ENCODE data around the gene ACACB. TPM values are rescaled to one million over a fixed set of nuclear protein-coding genes. Genes with fewer than 3 reads are reported as not detected.

Gene ACACB
- total RNA-seq, 1 donor, result 6.4 TPM

GRCh38 chr12:109147954-109148353 lies 31.6 kb downstream of the ACACB start:
- no peaks in the 10 kb centered on the region for H3K9me3 ChIP-seq (ENCODE audit: low read depth, low read length)
- H3K4me1 ChIP-seq (ENCODE audit: insufficient read depth, low read length), result no peaks in the 10 kb centered on the region
- no peaks in the 10 kb centered on the region for H3K27me3 ChIP-seq (ENCODE audit: insufficient read depth, low read length)
- no peak overlapping the region for H3K4me3 ChIP-seq (ENCODE audit: low read length)

GRCh38 chr12:109150124-109150640 lies 33.8 kb downstream of the ACACB start:
- Histone ChIP-seq H3K4me1 (ENCODE audit: insufficient read depth, low read length) (peaks cover 11% of the 10 kb centered on the region), H3K27me3 (ENCODE audit: insufficient read depth, low read length) (no peaks in the 10 kb centered on the region), H3K9me3 (ENCODE audit: low read depth, low read length) (no peaks in the 10 kb centered on the region), H3K4me3 (ENCODE audit: low read length) (no peak overlapping the region)

- no peaks in the 10 kb centered on the region for H3K9me3 ChIP-seq (ENCODE audit: low read depth, low read length)
- H3K4me1 ChIP-seq (ENCODE audit: insufficient read depth, low read length), result peaks cover 16% of the 10 kb centered on the region
- no peaks in the 10 kb centered on the region for H3K27me3 ChIP-seq (ENCODE audit: insufficient read depth, low read length)
- no peak overlapping the region for H3K4me3 ChIP-seq (ENCODE audit: low read length)
Measured at GRCh38 chr12:109151457-109151856, 35.1 kb downstream of the ACACB start.

- peaks cover 16% of the 10 kb centered on the region for H3K4me1 ChIP-seq (ENCODE audit: insufficient read depth, low read length)
- peak overlapping the region; percentile 6 for H3K4me3 ChIP-seq (ENCODE audit: low read length)
- H3K27me3 ChIP-seq (ENCODE audit: insufficient read depth, low read length), result no peaks in the 10 kb centered on the region
- H3K9me3 ChIP-seq (ENCODE audit: low read depth, low read length), result no peaks in the 10 kb centered on the region
Measured at GRCh38 chr12:109153821-109154441, 37.5 kb downstream of the ACACB start.

- no peaks in the 10 kb centered on the region for H3K9me3 ChIP-seq (ENCODE audit: low read depth, low read length)
- no peaks in the 10 kb centered on the region for H3K27me3 ChIP-seq (ENCODE audit: insufficient read depth, low read length)
- peaks cover 16% of the 10 kb centered on the region for H3K4me1 ChIP-seq (ENCODE audit: insufficient read depth, low read length)
- peak overlapping the region; percentile 64 for H3K4me3 ChIP-seq (ENCODE audit: low read length)
Measured at GRCh38 chr12:109154451-109155438, 38.4 kb downstream of the ACACB start.

GRCh38 chr12:109156036-109156435 lies 39.6 kb downstream of the ACACB start:
- Histone ChIP-seq H3K9me3 (ENCODE audit: low read depth, low read length) (no peaks in the 10 kb centered on the region), H3K4me1 (ENCODE audit: insufficient read depth, low read length) (peaks cover 16% of the 10 kb centered on the region), H3K4me3 (ENCODE audit: low read length) (no peak overlapping the region), H3K27me3 (ENCODE audit: insufficient read depth, low read length) (no peaks in the 10 kb centered on the region)

GRCh38 chr12:109156586-109156985 lies 40.2 kb downstream of the ACACB start:
- H3K27me3 ChIP-seq (ENCODE audit: insufficient read depth, low read length), result no peaks in the 10 kb centered on the region
- H3K9me3 ChIP-seq (ENCODE audit: low read depth, low read length), result no peaks in the 10 kb centered on the region
- H3K4me3 ChIP-seq (ENCODE audit: low read length), result no peak overlapping the region
- peaks cover 16% of the 10 kb centered on the region for H3K4me1 ChIP-seq (ENCODE audit: insufficient read depth, low read length)

- H3K4me1 ChIP-seq (ENCODE audit: insufficient read depth, low read length), result peaks cover 16% of the 10 kb centered on the region
Measured at GRCh38 chr12:109157986-109158385, 41.6 kb downstream of the ACACB start.

GRCh38 chr12:109160433-109160832 lies 44.0 kb downstream of the ACACB start:
- Histone ChIP-seq H3K27me3 (ENCODE audit: insufficient read depth, low read length) (no peaks in the 10 kb centered on the region), H3K4me3 (ENCODE audit: low read length) (no peak overlapping the region), H3K9me3 (ENCODE audit: low read depth, low read length) (no peaks in the 10 kb centered on the region), H3K4me1 (ENCODE audit: insufficient read depth, low read length) (peaks cover 3% of the 10 kb centered on the region)

More at GRCh38 chr12:109157986-109158385, 41.6 kb downstream of the ACACB start:
- Histone ChIP-seq H3K9me3 (ENCODE audit: low read depth, low read length) (no peaks in the 10 kb centered on the region), H3K4me3 (ENCODE audit: low read length) (no peak overlapping the region), H3K27me3 (ENCODE audit: insufficient read depth, low read length) (no peaks in the 10 kb centered on the region)

GRCh38 chr12:109160873-109161272 lies 44.5 kb downstream of the ACACB start:
- Histone ChIP-seq H3K9me3 (ENCODE audit: low read depth, low read length) (no peaks in the 10 kb centered on the region), H3K27me3 (ENCODE audit: insufficient read depth, low read length) (no peaks in the 10 kb centered on the region), H3K4me1 (ENCODE audit: insufficient read depth, low read length) (no peaks in the 10 kb centered on the region), H3K4me3 (ENCODE audit: low read length) (no peak overlapping the region)

GRCh38 chr12:109162551-109162950 lies 46.2 kb downstream of the ACACB start:
- no peaks in the 10 kb centered on the region for H3K27me3 ChIP-seq (ENCODE audit: insufficient read depth, low read length)
- no peaks in the 10 kb centered on the region for H3K9me3 ChIP-seq (ENCODE audit: low read depth, low read length)
- no peak overlapping the region for H3K4me3 ChIP-seq (ENCODE audit: low read length)
- no peaks in the 10 kb centered on the region for H3K4me1 ChIP-seq (ENCODE audit: insufficient read depth, low read length)

- Histone ChIP-seq H3K27me3 (ENCODE audit: insufficient read depth, low read length) (no peaks in the 10 kb centered on the region), H3K4me3 (ENCODE audit: low read length) (no peak overlapping the region), H3K4me1 (ENCODE audit: insufficient read depth, low read length) (no peaks in the 10 kb centered on the region), H3K9me3 (ENCODE audit: low read depth, low read length) (no peaks in the 10 kb centered on the region)
Measured at GRCh38 chr12:109163167-109163566, 46.8 kb downstream of the ACACB start.

- H3K27me3 ChIP-seq (ENCODE audit: insufficient read depth, low read length), result no peaks in the 10 kb centered on the region
Measured at GRCh38 chr12:109165599-109165998, 49.2 kb downstream of the ACACB start.

GRCh38 chr12:109166371-109166770 lies 50.0 kb downstream of the ACACB start:
- peaks cover 14% of the 10 kb centered on the region for H3K4me1 ChIP-seq (ENCODE audit: insufficient read depth, low read length)
- H3K27me3 ChIP-seq (ENCODE audit: insufficient read depth, low read length), result no peaks in the 10 kb centered on the region
- H3K4me3 ChIP-seq (ENCODE audit: low read length), result no peak overlapping the region
- no peaks in the 10 kb centered on the region for H3K9me3 ChIP-seq (ENCODE audit: low read depth, low read length)

More at GRCh38 chr12:109165599-109165998, 49.2 kb downstream of the ACACB start:
- Histone ChIP-seq H3K4me1 (ENCODE audit: insufficient read depth, low read length) (peaks cover 10% of the 10 kb centered on the region), H3K4me3 (ENCODE audit: low read length) (no peak overlapping the region), H3K9me3 (ENCODE audit: low read depth, low read length) (no peaks in the 10 kb centered on the region)

- H3K4me1 ChIP-seq (ENCODE audit: insufficient read depth, low read length), result peaks cover 14% of the 10 kb centered on the region
- no peaks in the 10 kb centered on the region for H3K9me3 ChIP-seq (ENCODE audit: low read depth, low read length)
- no peaks in the 10 kb centered on the region for H3K27me3 ChIP-seq (ENCODE audit: insufficient read depth, low read length)
- H3K4me3 ChIP-seq (ENCODE audit: low read length), result no peak overlapping the region
Measured at GRCh38 chr12:109167781-109168180, 51.4 kb downstream of the ACACB start.
